Heart left ventricle (tissue), 16 donors: ENCODE results near the gene PTGIS. TPM values are rescaled to one million over a fixed set of nuclear protein-coding genes. Genes with fewer than 3 reads are reported as not detected.
A peak's percentile ranks its signal among the peaks of the same experiment; 100 is the strongest.
"Not testable (repeated sequence)": the region's sequence is repeated elsewhere in the genome, so short reads cannot be mapped to it uniquely, and the experiment has no call there.

ENCODE experiments used
- ATAC-seq, 4 donors: fragments of 200-7000 bp; cut with Tn5 transposase; one replicate each; pipeline ENCODE4 v1.9.1; 2020 to 2022; ENCODE audit warnings: moderate library complexity in 4 of 4, mild to moderate bottlenecking in 3 of 4, moderate number of reproducible peaks in 1 of 4
- DNase-seq, 5 donors: peaks; one replicate each; pipeline ENCODE4 v3.0.0-alpha.2; 2020
- H3K27ac ChIP-seq, 12 donors: fragments of 200-600 bp; sonication (generic) in 4 of 12; one replicate each; pipeline versions ENCODE4 v1.5.0 to v1.8.0; 2016 to 2022; ENCODE audit warnings: mild to moderate bottlenecking in 2 of 12
- H3K27me3 ChIP-seq, 9 donors: fragments of 200-600 bp; sonication (generic) in 2 of 9; one replicate each; pipeline versions ENCODE4 v1.5.1 to v1.8.0; 2016 to 2022; ENCODE audit warnings: mild to moderate bottlenecking in 3 of 9
- H3K36me3 ChIP-seq, 9 donors: fragments of 200-600 bp; sonication (generic) in 2 of 9; one replicate each; pipeline versions ENCODE4 v1.5.0 to v1.8.0; 2018 to 2022; ENCODE audit warnings: mild to moderate bottlenecking in 2 of 9
- H3K4me1 ChIP-seq, 12 donors: fragments of 200-600 bp; sonication (generic) in 4 of 12; one replicate each; pipeline versions ENCODE4 v1.5.0 to v1.8.0; 2016 to 2022; ENCODE audit warnings: mild to moderate bottlenecking in 3 of 12
- H3K4me3 ChIP-seq, 12 donors: fragments of 200-600 bp; sonication (generic) in 4 of 12; one replicate each; pipeline versions ENCODE4 v1.5.0 to v1.8.0; 2017 to 2022; ENCODE audit warnings: mild to moderate bottlenecking in 9 of 12, moderate library complexity in 4 of 12
- H3K9me3 ChIP-seq, 12 donors: fragments of 200-600 bp; sonication (generic) in 4 of 12; one replicate each; pipeline versions ENCODE4 v1.5.0 to v1.8.0; 2016 to 2022; ENCODE audit warnings: mild to moderate bottlenecking in 1 of 12
- CTCF ChIP-seq, 12 donors: fragments of 200-600 bp; sonication (generic) in 4 of 12; IDR thresholded peaks; one replicate each; pipeline versions ENCODE4 v1.5.0 to v1.8.0; 2018 to 2022; ENCODE audit warnings: antibody characterized with exemption in 12 of 12, mild to moderate bottlenecking in 5 of 12
- POLR2A ChIP-seq, 2 donors: fragments of 450-650 bp; IDR thresholded peaks; one replicate each; pipeline ENCODE4 v1.6.1; 2017; ENCODE audit warnings: antibody characterized with exemption in 2 of 2, mild to moderate bottlenecking in 2 of 2, moderate library complexity in 2 of 2
- WGBS, 4 donors: extraction: QIAGEN DNeasy Blood & Tissue Kit in 2 of 4; methylation state at CpG; one replicate each; pipeline versions ENCODE4 v1.1.5 to v1.1.7; 2013 to 2018; 5-methylcytosine and 5-hydroxymethylcytosine counted together
- intact Hi-C, 10 donors: fragments of 100-400 bp; cut with DNase I; formaldehyde crosslinking; loops; one replicate each; pipeline versions ENCODE4 v1.11.1 to v1.14.2; 2022
- polyA plus RNA-seq, 2 donors: library from polyadenylated mRNA; stranded (reverse); fragments of 200-250 nt; gene quantifications; one replicate each; pipeline ENCODE4 v1.2.3, GENCODE V29; 2013
- total RNA-seq, 9 donors: library from RNA; depleted of rRNA in 2 of 9; stranded (reverse); fragments of >200 nt in 2 of 9; fragmentation: NEBNext Ultra II Directional in 3 of 9; extraction: Animal tissue kit (Norgen Biotek cat#: 25700) in 3 of 9; gene quantifications; one replicate each; pipeline versions ENCODE4 v1.1.0 to v1.2.4, GENCODE V29; 2016 to 2023
- donor health status: ischemic (EF 13 %, LVEDD 7.1; RV severe dilation, severe dysfunction).
- donor health status: healthy with polysubstance abuse.
- donor health status: DM: no; HTN: yes; CAD: no.
- donor health status: DM: no; HTN: no; CAD: no.
- donor health status: ischemic (EF 25% LVEDD 6.9; RV normal size, moderate dysfunction).
- donor health status: ischemic (EF 25% LVEDD 5.7; RV mildly dilated, moderate dysfunction).
- donor health status: healthy.
- donor health status: DM: yes; HTN: yes; CAD: no.
- donor health status: ischemic (EF 35%, LVEDD 5.7; RV mildly dilated, moderate dysfunction).
- donor health status: nonischemic (EF 11% LVEDD 7.7; RV severe dilation, severe dysfunction).
- donor health status: DM: yes; HTN: yes; CAD: no.
- donor health status: PGD.
- donor health status: ischemic (EF 29% LVEDD 5.4; RV normal size, mild dysfunction).
- donor health status: nonischemic (EF 23%, LVEDD 6.1; RV moderate dilation, normal function).

The PTGIS gene
- total and polyA plus RNA-seq, 11 donors = 5.3 to 95.2 (median 20.1) TPM

GRCh38 chr20:49566401-49567364 lies 1.3 kb downstream of the PTGIS start:
- Histone ChIP-seq H3K27ac (peak overlapping the region; percentile 49 to 94 (median 82)), H3K27me3 (peaks cover 0 to 35% (median 8%) of the 10 kb centered on the region in 9 donors), H3K4me1 (peaks cover 3 to 44% (median 13%) of the 10 kb centered on the region in 12 donors), H3K36me3 (no peaks in the 10 kb centered on the region), H3K4me3 (peak overlapping the region in 11 of 12 donors; percentile 7 to 85 (median 67)), H3K9me3 (no peaks in the 10 kb centered on the region)
- intact Hi-C loops = no loop called here
- WGBS, 4 donors = 46 to 56% (median 55%) methylated on average over 11 of the region's 11 CpGs
- TF ChIP-seq CTCF (IDR thresholded peaks at IDR 0.05) (no peak), POLR2A (IDR thresholded peaks at IDR 0.05) (no peak)
- ATAC-seq (no peak), DNase-seq (no peak)

- Histone ChIP-seq H3K4me1 (peaks cover 6 to 60% (median 21%) of the 10 kb centered on the region in 12 donors), H3K27me3 (peaks cover 0 to 30% (median 8%) of the 10 kb centered on the region in 9 donors), H3K4me3 (peak overlapping the region in 5 of 12 donors; percentile 8 to 85 (median 74)), H3K27ac (peak overlapping the region in 9 of 12 donors; percentile 26 to 94 (median 87))
- not testable (repeated sequence) for ATAC-seq, DNase-seq, H3K9me3 ChIP-seq, H3K36me3 ChIP-seq
- WGBS, 4 donors = 77 to 78% (median 78%) methylated on average over 12 of the region's 12 CpGs
- intact Hi-C loops = loop anchor here in 1 of 10 donors (5.0 kb wide), 1 partner anchor 32 kb away; no protein-coding TSS in a partner anchor
Observed at GRCh38 chr20:49564991-49565390, 2.9 kb downstream of the PTGIS start.

GRCh38 chr20:49563015-49563980 lies 4.6 kb downstream of the PTGIS start:
- intact Hi-C loops = loop anchor here in 1 of 10 donors (5.0 kb wide), 1 partner anchor 34 kb away; no protein-coding TSS in a partner anchor
- H3K9me3 ChIP-seq = no peaks in the 10 kb centered on the region
- DNase-seq = no peak
- peaks cover 6 to 52% (median 21%) of the 10 kb centered on the region in 12 donors for H3K4me1 ChIP-seq
- no peak overlapping the region for H3K4me3 ChIP-seq
- TF ChIP-seq CTCF (IDR thresholded peaks at IDR 0.05) (no peak), POLR2A (IDR thresholded peaks at IDR 0.05) (no peak)
- H3K36me3 ChIP-seq = peaks cover 0 to 10% (median 0%) of the 10 kb centered on the region in 9 donors
- no peak for ATAC-seq
- 86 to 92% (median 90%) methylated on average over 6 of the region's 6 CpGs for WGBS, 4 donors
- peaks cover 0 to 16% (median 4%) of the 10 kb centered on the region in 9 donors for H3K27me3 ChIP-seq
- H3K27ac ChIP-seq = peak overlapping the region; percentile 36 to 87 (median 68)

- intact Hi-C loops = loop anchor here in 1 of 10 donors (5.0 kb wide), 1 partner anchor 35 kb away; no protein-coding TSS in a partner anchor
- ATAC-seq (peak; percentile 53 to 97 (median 93)), DNase-seq (peak; percentile 84 to 88 (median 86))
- 39 to 57% (median 49%) methylated on average over 21 of the region's 21 CpGs for WGBS, 4 donors
- peaks cover 1 to 56% (median 19%) of the 10 kb centered on the region in 12 donors for H3K4me1 ChIP-seq
- H3K4me3 ChIP-seq = peak overlapping the region in 2 of 12 donors; percentile 6 to 10
- peaks cover 0 to 10% (median 0%) of the 10 kb centered on the region in 9 donors for H3K36me3 ChIP-seq
- TF ChIP-seq CTCF (IDR thresholded peaks at IDR 0.05) = no peak
- H3K27ac ChIP-seq = peak overlapping the region; percentile 36 to 87 (median 68)
- no peaks in the 10 kb centered on the region for H3K9me3 ChIP-seq
- peaks cover 0 to 11% (median 3%) of the 10 kb centered on the region in 9 donors for H3K27me3 ChIP-seq
Observed at GRCh38 chr20:49562311-49563014, 5.5 kb downstream of the PTGIS start.
